Upper lobe of right lung (tissue), 1 donor: ENCODE results near the gene PRCD. TPM values are rescaled to one million over a fixed set of nuclear protein-coding genes. Genes with fewer than 3 reads are reported as not detected.
A peak's percentile ranks its signal among the peaks of the same experiment; 100 is the strongest.

Source experiments
- ATAC-seq: fragments of 200-7000 bp; cut with Tn5 transposase; one replicate; pipeline ENCODE4 v1.9.1; 2020; ENCODE audit warnings: mild to moderate bottlenecking, moderate library complexity
- DNase-seq: peaks from one replicate; pipeline ENCODE4 v3.0.0-alpha.2; 2020
- H3K27ac ChIP-seq: fragments of 200-600 bp; one replicate; pipeline ENCODE4 v1.8.0; 2022
- H3K27me3 ChIP-seq: fragments of 200-600 bp; one replicate; pipeline ENCODE4 v1.8.0; 2022; ENCODE audit warnings: mild to moderate bottlenecking
- H3K36me3 ChIP-seq: fragments of 200-600 bp; one replicate; pipeline ENCODE4 v1.8.0; 2022
- H3K4me1 ChIP-seq: fragments of 200-600 bp; one replicate; pipeline ENCODE4 v1.8.0; 2022
- H3K4me3 ChIP-seq: fragments of 200-600 bp; one replicate; pipeline ENCODE4 v1.8.0; 2022; ENCODE audit warnings: mild to moderate bottlenecking
- H3K9me3 ChIP-seq: fragments of 200-600 bp; one replicate; pipeline ENCODE4 v1.8.0; 2022
- intact Hi-C: fragments of 100-400 bp; cut with DNase I; formaldehyde crosslinking; loops from one replicate; pipeline ENCODE4 v1.11.0; 2022
- total RNA-seq: library from RNA; stranded (reverse); fragmentation: NEBNext Ultra II Directional; extraction: Animal tissue kit (Norgen Biotek cat#: 25700); gene quantifications from one replicate; pipeline ENCODE4 v1.2.1, GENCODE V29; 2021
- TF ChIP-seq, protein P1 (sequence below): fragments of 200-600 bp; IDR thresholded peaks from one replicate; pipeline ENCODE4 v1.8.0; 2022; ENCODE audit warnings: antibody characterized with exemption
- donor health status: DM: no; HTN: yes; CAD: no; lungs with severe emphysema.

PRCD gene
- total RNA-seq, 1 donor from 2014 or later: 7.7 TPM

- Histone ChIP-seq H3K27me3 (no peaks in the 10 kb centered on the region), H3K36me3 (no peaks in the 10 kb centered on the region), H3K4me1 (no peaks in the 10 kb centered on the region), H3K27ac (no peak overlapping the region), H3K4me3 (no peak overlapping the region), H3K9me3 (no peaks in the 10 kb centered on the region)
- DNase-seq (no peak), ATAC-seq (no peak)
- TF ChIP-seq, protein P1, sequence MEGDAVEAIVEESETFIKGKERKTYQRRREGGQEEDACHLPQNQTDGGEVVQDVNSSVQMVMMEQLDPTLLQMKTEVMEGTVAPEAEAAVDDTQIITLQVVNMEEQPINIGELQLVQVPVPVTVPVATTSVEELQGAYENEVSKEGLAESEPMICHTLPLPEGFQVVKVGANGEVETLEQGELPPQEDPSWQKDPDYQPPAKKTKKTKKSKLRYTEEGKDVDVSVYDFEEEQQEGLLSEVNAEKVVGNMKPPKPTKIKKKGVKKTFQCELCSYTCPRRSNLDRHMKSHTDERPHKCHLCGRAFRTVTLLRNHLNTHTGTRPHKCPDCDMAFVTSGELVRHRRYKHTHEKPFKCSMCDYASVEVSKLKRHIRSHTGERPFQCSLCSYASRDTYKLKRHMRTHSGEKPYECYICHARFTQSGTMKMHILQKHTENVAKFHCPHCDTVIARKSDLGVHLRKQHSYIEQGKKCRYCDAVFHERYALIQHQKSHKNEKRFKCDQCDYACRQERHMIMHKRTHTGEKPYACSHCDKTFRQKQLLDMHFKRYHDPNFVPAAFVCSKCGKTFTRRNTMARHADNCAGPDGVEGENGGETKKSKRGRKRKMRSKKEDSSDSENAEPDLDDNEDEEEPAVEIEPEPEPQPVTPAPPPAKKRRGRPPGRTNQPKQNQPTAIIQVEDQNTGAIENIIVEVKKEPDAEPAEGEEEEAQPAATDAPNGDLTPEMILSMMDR: no peak
- intact Hi-C loops: no loop called here
Observed at GRCh38 chr17:76581515-76581914, 41.7 kb downstream of the PRCD start.

DNA sequence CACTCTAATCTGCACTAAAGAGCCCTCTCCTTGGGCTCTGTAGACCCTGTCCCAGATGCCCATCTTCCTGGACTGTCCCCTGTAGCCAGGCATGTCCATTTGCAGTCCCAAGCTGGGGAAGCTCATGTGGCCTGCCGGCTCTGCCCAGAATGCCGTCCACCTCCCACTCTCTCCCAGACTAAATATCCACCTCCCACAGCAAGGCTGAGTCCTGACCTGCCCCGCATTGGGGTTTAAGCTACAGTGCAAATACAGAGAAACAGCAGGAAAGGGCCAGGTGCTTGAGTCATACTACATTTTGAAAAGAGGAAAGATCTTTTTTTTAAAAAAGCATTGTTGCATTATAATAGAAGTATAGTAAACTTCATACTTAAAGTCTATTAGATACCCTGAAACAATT, 42.8 kb downstream of the PRCD start:
- intact Hi-C loops: no loop called here

GRCh38 chr17:76584427-76585032, 44.7 kb downstream of the PRCD start:
- ATAC-seq (no peak), DNase-seq (peak; percentile 65)
- Histone ChIP-seq H3K27ac (peak overlapping the region; percentile 81), H3K4me3 (peak overlapping the region; percentile 77), H3K36me3 (no peaks in the 10 kb centered on the region), H3K9me3 (no peaks in the 10 kb centered on the region), H3K4me1 (peaks cover 6% of the 10 kb centered on the region), H3K27me3 (peaks cover 6% of the 10 kb centered on the region)
- TF ChIP-seq, protein P1: no peak
- intact Hi-C loops: no loop called here

More for the DNA sequence above, 42.8 kb downstream of the PRCD start:
- Histone ChIP-seq H3K27ac (no peak overlapping the region), H3K27me3 (no peaks in the 10 kb centered on the region), H3K4me3 (no peak overlapping the region), H3K9me3 (no peaks in the 10 kb centered on the region), H3K36me3 (no peaks in the 10 kb centered on the region), H3K4me1 (peaks cover 6% of the 10 kb centered on the region)
- ATAC-seq (no peak), DNase-seq (peak; percentile 16)
- TF ChIP-seq, protein P1: no peak

GRCh38 chr17:76585033-76585648, 45.3 kb downstream of the PRCD start:
- DNase-seq (peak; percentile 77), ATAC-seq (peak; percentile 40)
- intact Hi-C loops: no loop called here
- TF ChIP-seq, protein P1: no peak
- H3K4me3 ChIP-seq: peak overlapping the region; percentile 77
- H3K27me3 ChIP-seq: peaks cover 6% of the 10 kb centered on the region
- peak overlapping the region; percentile 81 for H3K27ac ChIP-seq
- H3K4me1 ChIP-seq: peaks cover 6% of the 10 kb centered on the region
- H3K9me3 ChIP-seq: no peaks in the 10 kb centered on the region
- no peaks in the 10 kb centered on the region for H3K36me3 ChIP-seq

DNA sequence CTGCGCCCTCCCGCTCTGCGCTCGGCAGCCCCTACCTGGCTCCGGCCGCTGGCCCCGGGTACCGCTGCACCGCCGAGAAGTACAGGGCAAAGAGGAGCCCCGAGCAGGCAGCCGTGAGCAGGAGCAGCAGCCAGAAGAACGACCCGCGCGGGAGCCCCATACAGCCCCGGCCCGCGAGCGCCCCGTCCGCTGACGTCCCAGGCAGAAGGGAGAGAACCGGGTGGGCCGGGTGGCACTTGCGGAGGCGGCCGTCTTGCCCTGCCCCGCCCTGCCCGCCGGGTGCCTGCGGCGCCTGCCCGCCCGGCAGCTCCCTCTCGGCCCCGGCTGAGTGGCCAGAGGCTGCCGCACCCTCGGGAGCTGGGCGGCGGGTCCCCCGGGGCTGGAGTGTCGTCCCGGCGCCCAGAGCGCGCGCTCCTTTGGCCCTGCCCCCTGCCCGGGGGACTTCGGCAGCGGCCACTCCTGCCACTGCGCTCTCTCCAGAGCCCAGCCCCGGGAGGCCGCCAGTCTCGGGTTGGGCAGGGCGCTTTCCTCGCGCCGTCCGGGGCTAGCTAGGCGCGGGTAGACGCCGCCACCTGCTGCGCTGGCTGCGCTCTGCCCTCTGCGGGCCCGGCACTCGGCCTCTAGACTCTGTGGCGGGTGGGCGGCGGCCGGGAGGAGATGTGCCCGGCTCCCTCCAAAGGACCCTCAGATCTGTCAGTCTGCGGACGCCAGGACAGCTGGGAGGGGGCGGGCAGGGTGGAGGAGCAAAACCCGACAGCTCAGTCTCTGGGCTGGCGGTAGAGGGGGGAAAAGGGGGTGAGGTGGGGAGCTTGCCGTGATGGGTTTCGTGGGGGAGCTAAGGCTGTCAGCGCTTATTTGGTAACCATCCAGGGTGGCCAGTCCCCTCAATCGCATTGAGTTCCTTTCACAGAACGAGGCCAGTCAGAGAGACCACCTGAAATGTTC, 46.1 kb downstream of the PRCD start, which contains the start of gene ST6GALNAC2:
ST6GALNAC2 (minus strand) TSS at position 212 of the 945 bp plus-strand sequence; CDS start at position 160, 52 bp downstream.
- H3K36me3 ChIP-seq: no peaks in the 10 kb centered on the region
- peak within 1 kb of the TSS; percentile 81 for H3K27ac ChIP-seq
- H3K9me3 ChIP-seq: no peaks in the 10 kb centered on the region
- TF ChIP-seq, protein P1: peak; percentile 53
- H3K27me3 ChIP-seq: peaks cover 6% of the 10 kb centered on the region
- peak; percentile 95 for DNase-seq
- peak within 1 kb of the TSS; percentile 77 for H3K4me3 ChIP-seq
- intact Hi-C loops: no loop called here
- peaks cover 6% of the 10 kb centered on the region for H3K4me1 ChIP-seq
- peak; percentile 94 for ATAC-seq
